Osteoblast (primary cell): Measurements from ENCODE around the gene NEXN. TPM values are rescaled to one million over a fixed set of nuclear protein-coding genes. Genes with fewer than 3 reads are reported as not detected.

Source experiments
- DNase-seq: peaks from one replicate; pipeline ENCODE4 v3.0.0; 2011; ENCODE audit warnings: low spot score, mixed read lengths; ENCODE audit not compliant: insufficient read length; ENCODE audit errors: missing footprints
- H2AFZ ChIP-seq: 2 replicates; pipeline ENCODE4 v1.6.0; 2011; ENCODE audit warnings: mild to moderate bottlenecking, low read length
- H3K27ac ChIP-seq: 2 replicates; pipeline ENCODE4 v1.5.1; 2011; ENCODE audit warnings: mild to moderate bottlenecking, low read depth, low read length, moderate library complexity
- H3K27me3 ChIP-seq: 2 replicates; pipeline ENCODE4 v1.6.0; 2012; ENCODE audit warnings: mild to moderate bottlenecking, control low read depth, inconsistent platforms, low read length, moderate library complexity; ENCODE audit not compliant: insufficient read depth
- H3K36me3 ChIP-seq: 2 replicates; pipeline ENCODE4 v1.5.1; 2011; ENCODE audit warnings: mild to moderate bottlenecking, low read length, control low read depth, moderate library complexity; ENCODE audit not compliant: insufficient read depth
- H3K4me1 ChIP-seq: 2 replicates; pipeline ENCODE4 v1.5.1; 2011; ENCODE audit warnings: mild to moderate bottlenecking, low read length, control low read depth, moderate library complexity; ENCODE audit not compliant: insufficient read depth
- H3K4me2 ChIP-seq: 2 replicates; pipeline ENCODE4 v1.6.0; 2011; ENCODE audit warnings: mild to moderate bottlenecking, low read length; ENCODE audit not compliant: insufficient read depth
- H3K4me3 ChIP-seq: fragments of 200-600 bp; sonication (generic); 3 replicates; pipeline ENCODE4 v1.5.1; 2012; ENCODE audit warnings: mild to moderate bottlenecking, low read length, inconsistent platforms; ENCODE audit not compliant: insufficient read depth
- H3K79me2 ChIP-seq: 2 replicates; pipeline ENCODE4 v1.6.0; 2012; ENCODE audit warnings: mild to moderate bottlenecking, low read length, control low read depth, inconsistent platforms; ENCODE audit not compliant: insufficient read depth
- H3K9me3 ChIP-seq: 2 replicates; pipeline ENCODE4 v1.5.1; 2011; ENCODE audit warnings: low read depth, low read length, control low read depth
- H4K20me1 ChIP-seq: 2 replicates; pipeline ENCODE4 v1.6.0; 2012; ENCODE audit warnings: mild to moderate bottlenecking, low read length, control low read depth; ENCODE audit not compliant: insufficient read depth
- CTCF ChIP-seq: IDR thresholded peaks from 2 replicates; pipeline ENCODE4 v1.5.1; 2011; ENCODE audit warnings: mild to moderate bottlenecking, low read depth, low read length, moderate library complexity; ENCODE audit errors: extremely low read depth
- total RNA-seq: library from RNA; depleted of rRNA; stranded (reverse); fragments of >200 nt; gene quantifications from 2 replicates; pipeline ENCODE4 v1.2.3, GENCODE V29; 2012

The NEXN gene
- total RNA-seq, result 6.9 and 7.7 TPM in 2 replicates

GRCh38 chr1:77888081-77888780 lies at the start of gene NEXN:
Gene NEXN, plus strand, starts transcription at chr1:77888624. Its CDS starts 27,483 bp downstream, at chr1:77916107.
- Histone ChIP-seq H3K27ac (peak within 1 kb of the TSS; percentile 99), H3K9me3 (no peaks in the 10 kb centered on the region), H4K20me1 (peaks cover 12% of the 10 kb centered on the region), H3K4me2 (peak within 1 kb of the TSS; percentile 96), H3K4me3 (peak within 1 kb of the TSS; percentile 98), H2AFZ (peak within 1 kb of the TSS; percentile 87), H3K79me2 (peaks cover 64% of the 10 kb centered on the region), H3K27me3 (no peaks in the 10 kb centered on the region), H3K4me1 (peaks cover 21% of the 10 kb centered on the region), H3K36me3 (peaks cover 15% of the 10 kb centered on the region)
- DNase-seq, result peak; percentile 91
- TF ChIP-seq CTCF, result no peak

- H3K27me3 ChIP-seq, result no peaks in the 10 kb centered on the region
- no peak for TF ChIP-seq CTCF
- no peaks in the 10 kb centered on the region for H3K9me3 ChIP-seq
- no peak overlapping the region for H2AFZ ChIP-seq
- peaks cover 4% of the 10 kb centered on the region for H3K79me2 ChIP-seq
- H3K4me2 ChIP-seq, result peak overlapping the region; percentile 29
- H3K4me3 ChIP-seq, result no peak overlapping the region
- peaks cover 9% of the 10 kb centered on the region for H3K36me3 ChIP-seq
- H4K20me1 ChIP-seq, result no peaks in the 10 kb centered on the region
- no peak for DNase-seq
- no peak overlapping the region for H3K27ac ChIP-seq
- peaks cover 7% of the 10 kb centered on the region for H3K4me1 ChIP-seq
Measured at GRCh38 chr1:77841574-77841973, 46.9 kb upstream of the NEXN start.

- Histone ChIP-seq H4K20me1 (no peaks in the 10 kb centered on the region), H3K4me2 (peak overlapping the region; percentile 13), H3K36me3 (peaks cover 9% of the 10 kb centered on the region), H3K4me3 (no peak overlapping the region), H3K79me2 (no peaks in the 10 kb centered on the region), H3K4me1 (peaks cover 7% of the 10 kb centered on the region), H3K27me3 (no peaks in the 10 kb centered on the region), H2AFZ (no peak overlapping the region), H3K9me3 (no peaks in the 10 kb centered on the region), H3K27ac (no peak overlapping the region)
- no peak for TF ChIP-seq CTCF
- DNase-seq, result no peak
Measured at GRCh38 chr1:77845951-77846350, 42.5 kb upstream of the NEXN start.

- no peak overlapping the region for H2AFZ ChIP-seq
- no peaks in the 10 kb centered on the region for H3K9me3 ChIP-seq
- no peak for TF ChIP-seq CTCF
- H3K36me3 ChIP-seq, result peaks cover 9% of the 10 kb centered on the region
- no peaks in the 10 kb centered on the region for H4K20me1 ChIP-seq
- no peak overlapping the region for H3K4me3 ChIP-seq
- H3K4me1 ChIP-seq, result peaks cover 7% of the 10 kb centered on the region
- no peaks in the 10 kb centered on the region for H3K27me3 ChIP-seq
- H3K4me2 ChIP-seq, result no peak overlapping the region
- no peaks in the 10 kb centered on the region for H3K79me2 ChIP-seq
- no peak for DNase-seq
- H3K27ac ChIP-seq, result no peak overlapping the region
Measured at GRCh38 chr1:77846966-77847365, 41.5 kb upstream of the NEXN start.
